HG02870 (cell line): Measurements from ENCODE around the gene MTR.

Source experiments
- ATAC-seq: cut with Tn5 transposase; IDR thresholded peaks from one replicate; pipeline ENCODE4 v1.9.1; 2021; ENCODE audit warnings: mild to moderate bottlenecking, moderate library complexity; ENCODE audit not compliant: unreplicated experiment

Gene MTR

GRCh38 chr1:236774926-236775325 is 20.2 kb upstream of the MTR start:
- ATAC-seq, result no peak

DNA sequence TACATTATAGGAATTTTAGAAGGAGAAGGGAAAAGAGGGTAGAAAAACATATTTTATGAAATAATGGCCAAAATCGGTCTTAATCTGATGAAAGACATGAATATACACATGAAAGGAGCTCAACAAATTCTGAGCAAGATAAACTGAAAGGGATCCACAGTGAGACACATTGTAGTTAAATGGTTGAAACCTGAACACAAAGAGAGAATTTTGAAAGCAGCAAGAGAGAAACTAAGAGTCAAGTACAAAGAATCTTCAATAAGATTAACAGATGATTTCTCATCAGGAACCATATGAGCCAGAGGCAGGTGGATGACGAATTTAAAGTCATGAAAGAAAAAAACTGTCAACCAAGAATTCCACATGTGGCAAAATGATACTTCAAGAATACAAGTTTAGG is 15.8 kb upstream of the MTR start:
- no peak for ATAC-seq

DNA sequence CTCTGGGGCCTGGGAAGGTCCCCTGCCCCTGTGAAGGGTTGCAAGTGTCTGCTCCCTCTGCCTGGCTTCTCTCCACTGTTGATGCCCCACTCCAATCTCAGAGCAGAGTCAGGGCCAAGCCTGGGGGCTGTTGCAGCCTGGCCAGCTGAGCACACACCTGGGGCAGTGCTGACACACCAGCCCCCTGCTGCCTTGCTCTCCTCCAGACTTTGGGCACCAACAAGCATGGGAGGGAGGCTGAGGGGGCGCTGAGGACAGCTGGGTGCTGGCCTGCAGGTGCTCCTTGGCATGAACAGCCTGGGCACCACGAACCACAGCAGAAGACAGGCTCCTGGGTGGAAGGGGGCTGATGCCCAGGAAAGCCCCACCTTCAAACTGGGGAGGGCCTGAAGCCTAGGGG is 9.6 kb upstream of the MTR start:
- ATAC-seq, result no peak

GRCh38 chr1:236786453-236786852 is 8.6 kb upstream of the MTR start:
- no peak for ATAC-seq

DNA sequence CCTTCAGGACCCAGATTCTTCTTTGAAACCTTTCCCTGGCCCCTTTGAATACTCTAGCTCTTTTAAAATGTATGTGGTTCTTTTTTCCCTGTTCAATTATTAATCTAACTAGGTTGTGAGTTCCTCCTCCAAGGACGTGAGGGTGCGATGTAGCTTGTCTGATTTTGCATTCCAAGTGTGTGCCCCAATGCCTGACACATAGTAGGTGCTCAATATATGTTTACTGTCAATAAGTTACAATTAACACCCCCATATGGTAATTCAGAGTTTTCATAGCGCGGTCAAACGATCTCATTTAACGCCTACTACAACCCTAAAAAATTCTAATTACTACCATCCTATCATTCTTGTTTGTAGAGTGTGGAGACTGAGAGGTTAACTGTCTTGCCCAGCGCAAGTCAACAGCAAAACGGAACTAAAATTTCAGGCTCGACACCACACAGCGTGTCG is 482 bp upstream of the MTR start:
- no peak for ATAC-seq

GRCh38 chr1:236795757-236796667 is 920 bp downstream of the MTR start:
- peak; percentile 27 for ATAC-seq

DNA sequence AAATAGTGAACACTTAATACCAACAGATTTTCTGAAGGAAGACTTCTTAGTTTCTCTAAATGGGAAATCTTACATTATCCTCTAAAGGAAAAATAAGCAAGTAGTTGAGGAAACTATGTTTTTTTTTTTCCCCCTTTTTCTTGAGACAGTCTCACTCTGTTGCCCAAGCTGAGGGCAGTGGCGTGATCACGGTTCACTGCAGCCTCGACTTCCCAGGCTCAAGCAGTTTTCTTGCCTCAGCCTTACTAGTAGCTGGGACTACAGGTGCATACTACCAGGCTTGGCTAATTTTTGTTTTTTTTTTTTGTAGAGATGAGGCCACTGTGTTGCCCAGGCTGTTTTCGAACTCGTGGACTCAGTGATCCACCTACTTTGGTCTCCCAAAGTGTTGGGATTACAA is 3.9 kb downstream of the MTR start:
- ATAC-seq, result no peak

GRCh38 chr1:236800002-236800620 is 5.0 kb downstream of the MTR start:
- no peak for ATAC-seq

GRCh38 chr1:236800623-236801022 is 5.5 kb downstream of the MTR start:
- no peak for ATAC-seq

GRCh38 chr1:236802264-236802663 is 7.2 kb downstream of the MTR start:
- ATAC-seq, result no peak

DNA sequence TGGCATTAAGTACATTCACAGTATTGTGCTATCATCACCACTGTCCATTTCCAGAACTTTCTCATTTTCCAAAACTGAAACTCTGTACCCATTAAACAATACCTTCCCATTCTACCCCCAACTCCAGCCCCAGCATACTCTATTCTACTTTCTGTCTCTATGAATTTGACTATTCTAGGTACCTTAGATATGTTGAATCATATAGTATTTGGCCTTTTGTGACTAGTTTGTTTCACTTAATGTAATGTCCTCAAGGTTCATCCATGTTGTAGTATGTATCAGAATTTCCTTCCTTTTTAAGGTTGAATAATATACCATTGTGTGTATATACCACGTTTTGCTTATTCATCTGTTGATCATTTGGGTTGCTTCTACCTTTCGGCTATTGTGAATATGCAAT is 11.5 kb downstream of the MTR start:
- no peak for ATAC-seq

- no peak for ATAC-seq
Measured at GRCh38 chr1:236808005-236808404, 12.9 kb downstream of the MTR start.

GRCh38 chr1:236808564-236809130 is 13.6 kb downstream of the MTR start:
- no peak for ATAC-seq

DNA sequence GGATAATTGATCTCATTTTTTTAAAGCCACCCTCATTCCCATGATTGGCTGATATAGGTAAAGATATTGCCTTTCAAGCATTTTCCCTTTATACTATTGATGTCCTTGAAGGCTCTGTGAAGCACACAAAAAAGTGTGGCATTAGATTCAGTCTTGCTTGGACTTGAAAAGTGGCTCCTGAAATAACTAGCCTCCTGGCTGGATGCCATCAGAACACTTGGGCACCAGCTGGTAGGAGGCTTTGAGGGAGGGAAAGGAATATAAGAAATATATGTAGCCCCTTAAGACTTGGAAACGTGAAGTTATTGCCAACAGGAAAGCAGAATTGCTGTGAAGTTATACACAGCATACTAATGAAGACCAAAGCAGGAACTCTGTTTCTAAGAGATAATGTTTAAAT is 14.1 kb downstream of the MTR start:
- no peak for ATAC-seq

GRCh38 chr1:236810018-236810417 is 14.9 kb downstream of the MTR start:
- ATAC-seq, result no peak

DNA sequence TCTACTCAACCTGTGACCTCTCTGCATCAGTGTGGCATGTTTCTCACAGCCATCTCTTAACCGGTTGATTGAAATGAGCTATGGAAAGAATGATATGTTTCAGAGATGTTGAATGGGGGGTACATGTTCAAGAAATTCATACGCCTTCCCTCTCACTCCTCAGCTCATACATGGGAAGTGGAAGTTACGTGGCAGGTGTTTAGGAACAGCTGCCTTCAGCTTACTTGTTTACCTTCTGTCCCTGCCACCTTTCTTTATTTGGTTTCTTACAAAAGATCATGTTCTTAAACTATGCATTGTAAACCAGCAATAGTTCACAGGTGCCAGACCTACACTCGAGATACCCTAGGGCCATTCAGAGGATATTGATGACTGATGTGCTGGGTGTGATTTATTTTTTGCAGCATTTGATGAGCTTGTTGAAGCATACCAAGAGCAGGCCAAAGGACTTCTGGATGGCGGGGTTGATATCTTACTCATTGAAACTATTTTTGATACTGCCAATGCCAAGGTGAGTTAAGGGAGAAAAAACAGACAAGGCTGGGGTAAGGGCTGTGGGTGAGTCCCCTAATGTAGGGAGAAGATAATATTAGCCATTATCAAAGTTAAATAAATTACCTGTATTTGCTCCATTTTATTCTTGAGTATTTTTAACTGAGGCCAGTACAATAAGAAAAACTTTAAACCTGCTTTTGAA is 17.4 kb downstream of the MTR start:
- no peak for ATAC-seq

- no peak for ATAC-seq
Measured at GRCh38 chr1:236815941-236816340, 20.8 kb downstream of the MTR start.

DNA sequence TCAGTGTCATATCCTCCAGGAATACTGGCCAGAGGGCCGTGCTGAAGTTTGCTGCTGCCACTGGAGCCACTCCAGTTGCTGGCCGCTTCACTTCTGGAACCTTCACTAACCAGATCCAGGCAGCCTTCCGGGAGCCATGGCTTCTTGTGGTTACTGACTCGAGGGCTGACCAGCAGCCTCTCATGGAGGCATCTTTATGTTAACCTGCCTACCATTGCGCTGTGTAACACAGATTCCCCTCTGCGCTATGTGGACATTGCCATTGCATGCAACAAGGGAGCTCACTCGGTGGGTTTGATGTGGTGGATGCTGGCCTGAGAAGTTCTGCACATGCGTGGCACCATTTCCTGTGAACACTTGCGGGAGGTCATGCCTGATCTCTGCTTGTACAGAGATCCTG is 24.8 kb downstream of the MTR start:
- ATAC-seq, result no peak

GRCh38 chr1:236821091-236821627 is 26.1 kb downstream of the MTR start:
- ATAC-seq, result no peak

GRCh38 chr1:236823559-236823958 is 28.5 kb downstream of the MTR start:
- ATAC-seq, result no peak

GRCh38 chr1:236829085-236829484 is 34.0 kb downstream of the MTR start:
- no peak for ATAC-seq
